A673 (cell line): ENCODE results near the gene ELL.

Experiments
- CTCF ChIP-seq: fragments of 300-800, 200-600 bp; sonication (generic); conservative IDR thresholded peaks from 2 replicates; pipeline ENCODE4 v1.5.1; 2017; ENCODE audit warnings: low read depth, mild to moderate bottlenecking, antibody characterized with exemption, low read length, moderate library complexity, mixed read lengths
- EZH2 ChIP-seq: fragments of 200-600 bp; sonication (generic); IDR thresholded peaks from 2 replicates; pipeline ENCODE4 v1.6.1; 2017; ENCODE audit warnings: borderline replicate concordance, low read depth, mild to moderate bottlenecking, mixed read lengths, antibody characterized with exemption, low read length; ENCODE audit not compliant: poor library complexity, severe bottlenecking

DNA sequence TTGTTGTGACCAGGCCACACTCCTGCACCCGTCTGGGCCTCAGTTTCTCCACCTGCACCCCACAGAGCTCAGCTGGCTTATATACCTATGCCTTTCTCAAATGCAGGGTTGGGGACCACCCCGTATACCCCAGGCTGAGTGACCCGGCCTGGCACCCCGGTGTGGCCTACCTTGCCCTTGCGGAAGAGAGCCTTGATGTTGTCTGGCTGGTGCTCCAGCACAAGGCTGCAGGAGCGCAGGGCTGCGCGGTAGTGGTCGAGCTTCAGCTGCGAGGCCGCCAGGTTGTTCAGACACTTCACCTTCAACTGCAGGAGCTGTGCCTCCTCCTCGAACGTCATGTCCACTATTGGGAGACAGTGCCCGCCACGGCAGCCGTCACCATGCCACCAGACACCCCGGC lies 15.6 kb upstream of the ELL start:
- TF ChIP-seq CTCF (no peak), EZH2 (no peak)
